ENCODE data around the gene TLCD1. TPM values are rescaled to one million over a fixed set of nuclear protein-coding genes. Genes with fewer than 3 reads are reported as not detected.

Gene TLCD1
- total and polyA plus RNA-seq, 2 experiments from 2014 or later, result 26.5 to 47.0 TPM

- Histone ChIP-seq H3K36me3 (ENCODE audit: insufficient read depth) (peaks cover 75% of the 10 kb centered on the region), H3K79me2 (replicated peaks; ENCODE audit: insufficient read depth) (peaks cover 6% of the 10 kb centered on the region), H3K27ac (ENCODE audit: low read depth) (no peak overlapping the region), H4K20me1 (replicated peaks; ENCODE audit: insufficient read depth) (peaks cover 8% of the 10 kb centered on the region), H3K4me2 (no peak overlapping the region), H3K4me1 (ENCODE audit: insufficient read depth) (no peaks in the 10 kb centered on the region), H3K4me3 (no peak overlapping the region), H3K9me2 (ENCODE audit: insufficient read depth) (no peaks in the 10 kb centered on the region), H2AFZ (no peak overlapping the region), H3F3A (replicated peaks; ENCODE audit: low read depth) (0 out of 2 replicates have a peak, but pooled peaks cover 5% of the 10 kb centered on the region), H3K27me3 (ENCODE audit: insufficient read depth) (no peaks in the 10 kb centered on the region)
- no peaks in the 10 kb centered on the region for H3K9me3 Mint-ChIP-seq
- H3K27me3 Mint-ChIP-seq (ENCODE audit: insufficient read depth, low read depth, poor library complexity), result peaks cover 3% of the 10 kb centered on the region
- DNase-seq (ENCODE audit: low spot score), result no peak
- H3K4me1 Mint-ChIP-seq, result no peaks in the 10 kb centered on the region
- peaks cover 90% of the 10 kb centered on the region for H3K36me3 Mint-ChIP-seq (ENCODE audit: low read depth)
- no peak for TF ChIP-seq CTCF (conservative IDR thresholded peaks at IDR 0.05; ENCODE audit: low read depth in 2 of 2)
- no peak for TF ChIP-seq POLR2AphosphoS5 (IDR thresholded peaks at IDR 0.05; ENCODE audit: low read depth)
- TF ChIP-seq CREB1 (CRISPR knock-in tag; IDR thresholded peaks at IDR 0.05; ENCODE audit: low read depth), result no peak
- TF ChIP-seq EZH2phosphoT487 (IDR thresholded peaks at IDR 0.05; ENCODE audit: unreplicated experiment), result no peak
- TF ChIP-seq EZH2 (IDR thresholded peaks at IDR 0.05; ENCODE audit: low read depth, unreplicated experiment), result no peak
- TF ChIP-seq, protein P1, sequence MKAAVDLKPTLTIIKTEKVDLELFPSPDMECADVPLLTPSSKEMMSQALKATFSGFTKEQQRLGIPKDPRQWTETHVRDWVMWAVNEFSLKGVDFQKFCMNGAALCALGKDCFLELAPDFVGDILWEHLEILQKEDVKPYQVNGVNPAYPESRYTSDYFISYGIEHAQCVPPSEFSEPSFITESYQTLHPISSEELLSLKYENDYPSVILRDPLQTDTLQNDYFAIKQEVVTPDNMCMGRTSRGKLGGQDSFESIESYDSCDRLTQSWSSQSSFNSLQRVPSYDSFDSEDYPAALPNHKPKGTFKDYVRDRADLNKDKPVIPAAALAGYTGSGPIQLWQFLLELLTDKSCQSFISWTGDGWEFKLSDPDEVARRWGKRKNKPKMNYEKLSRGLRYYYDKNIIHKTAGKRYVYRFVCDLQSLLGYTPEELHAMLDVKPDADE (IDR thresholded peaks at IDR 0.05), result no peak
- TF ChIP-seq JUNB (IDR thresholded peaks at IDR 0.05; ENCODE audit: unreplicated experiment), result no peak
- TF ChIP-seq, protein P2, sequence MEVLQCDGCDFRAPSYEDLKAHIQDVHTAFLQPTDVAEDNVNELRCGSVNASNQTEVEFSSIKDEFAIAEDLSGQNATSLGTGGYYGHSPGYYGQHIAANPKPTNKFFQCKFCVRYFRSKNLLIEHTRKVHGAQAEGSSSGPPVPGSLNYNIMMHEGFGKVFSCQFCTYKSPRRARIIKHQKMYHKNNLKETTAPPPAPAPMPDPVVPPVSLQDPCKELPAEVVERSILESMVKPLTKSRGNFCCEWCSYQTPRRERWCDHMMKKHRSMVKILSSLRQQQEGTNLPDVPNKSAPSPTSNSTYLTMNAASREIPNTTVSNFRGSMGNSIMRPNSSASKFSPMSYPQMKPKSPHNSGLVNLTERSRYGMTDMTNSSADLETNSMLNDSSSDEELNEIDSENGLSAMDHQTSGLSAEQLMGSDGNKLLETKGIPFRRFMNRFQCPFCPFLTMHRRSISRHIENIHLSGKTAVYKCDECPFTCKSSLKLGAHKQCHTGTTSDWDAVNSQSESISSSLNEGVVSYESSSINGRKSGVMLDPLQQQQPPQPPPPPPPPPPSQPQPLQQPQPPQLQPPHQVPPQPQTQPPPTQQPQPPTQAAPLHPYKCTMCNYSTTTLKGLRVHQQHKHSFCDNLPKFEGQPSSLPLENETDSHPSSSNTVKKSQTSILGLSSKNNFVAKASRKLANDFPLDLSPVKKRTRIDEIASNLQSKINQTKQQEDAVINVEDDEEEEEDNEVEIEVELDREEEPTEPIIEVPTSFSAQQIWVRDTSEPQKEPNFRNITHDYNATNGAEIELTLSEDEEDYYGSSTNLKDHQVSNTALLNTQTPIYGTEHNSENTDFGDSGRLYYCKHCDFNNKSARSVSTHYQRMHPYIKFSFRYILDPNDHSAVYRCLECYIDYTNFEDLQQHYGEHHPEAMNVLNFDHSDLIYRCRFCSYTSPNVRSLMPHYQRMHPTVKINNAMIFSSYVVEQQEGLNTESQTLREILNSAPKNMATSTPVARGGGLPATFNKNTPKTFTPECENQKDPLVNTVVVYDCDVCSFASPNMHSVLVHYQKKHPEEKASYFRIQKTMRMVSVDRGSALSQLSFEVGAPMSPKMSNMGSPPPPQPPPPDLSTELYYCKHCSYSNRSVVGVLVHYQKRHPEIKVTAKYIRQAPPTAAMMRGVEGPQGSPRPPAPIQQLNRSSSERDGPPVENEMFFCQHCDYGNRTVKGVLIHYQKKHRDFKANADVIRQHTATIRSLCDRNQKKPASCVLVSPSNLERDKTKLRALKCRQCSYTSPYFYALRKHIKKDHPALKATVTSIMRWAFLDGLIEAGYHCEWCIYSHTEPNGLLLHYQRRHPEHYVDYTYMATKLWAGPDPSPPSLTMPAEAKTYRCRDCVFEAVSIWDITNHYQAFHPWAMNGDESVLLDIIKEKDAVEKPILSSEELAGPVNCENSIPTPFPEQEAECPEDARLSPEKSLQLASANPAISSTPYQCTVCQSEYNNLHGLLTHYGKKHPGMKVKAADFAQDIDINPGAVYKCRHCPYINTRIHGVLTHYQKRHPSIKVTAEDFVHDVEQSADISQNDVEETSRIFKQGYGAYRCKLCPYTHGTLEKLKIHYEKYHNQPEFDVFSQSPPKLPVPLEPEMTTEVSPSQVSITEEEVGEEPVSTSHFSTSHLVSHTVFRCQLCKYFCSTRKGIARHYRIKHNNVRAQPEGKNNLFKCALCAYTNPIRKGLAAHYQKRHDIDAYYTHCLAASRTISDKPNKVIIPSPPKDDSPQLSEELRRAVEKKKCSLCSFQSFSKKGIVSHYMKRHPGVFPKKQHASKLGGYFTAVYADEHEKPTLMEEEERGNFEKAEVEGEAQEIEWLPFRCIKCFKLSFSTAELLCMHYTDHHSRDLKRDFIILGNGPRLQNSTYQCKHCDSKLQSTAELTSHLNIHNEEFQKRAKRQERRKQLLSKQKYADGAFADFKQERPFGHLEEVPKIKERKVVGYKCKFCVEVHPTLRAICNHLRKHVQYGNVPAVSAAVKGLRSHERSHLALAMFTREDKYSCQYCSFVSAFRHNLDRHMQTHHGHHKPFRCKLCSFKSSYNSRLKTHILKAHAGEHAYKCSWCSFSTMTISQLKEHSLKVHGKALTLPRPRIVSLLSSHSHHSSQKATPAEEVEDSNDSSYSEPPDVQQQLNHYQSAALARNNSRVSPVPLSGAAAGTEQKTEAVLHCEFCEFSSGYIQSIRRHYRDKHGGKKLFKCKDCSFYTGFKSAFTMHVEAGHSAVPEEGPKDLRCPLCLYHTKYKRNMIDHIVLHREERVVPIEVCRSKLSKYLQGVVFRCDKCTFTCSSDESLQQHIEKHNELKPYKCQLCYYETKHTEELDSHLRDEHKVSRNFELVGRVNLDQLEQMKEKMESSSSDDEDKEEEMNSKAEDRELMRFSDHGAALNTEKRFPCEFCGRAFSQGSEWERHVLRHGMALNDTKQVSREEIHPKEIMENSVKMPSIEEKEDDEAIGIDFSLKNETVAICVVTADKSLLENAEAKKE (CRISPR knock-in tag; IDR thresholded peaks at IDR 0.05), result no peak
- no peak for TF ChIP-seq STAT1 (IDR thresholded peaks at IDR 0.05; ENCODE audit: unreplicated experiment)
- no peak for TF ChIP-seq ZNF114 (CRISPR knock-in tag; IDR thresholded peaks at IDR 0.05)
- TF ChIP-seq NANOG (IDR thresholded peaks at IDR 0.05; ENCODE audit: borderline replicate concordance), result no peak
- no peak for TF ChIP-seq ZNF331 (CRISPR knock-in tag; IDR thresholded peaks at IDR 0.05; ENCODE audit: low read depth)
- no peak for TF ChIP-seq REST (IDR thresholded peaks at IDR 0.05; ENCODE audit: unreplicated experiment)
- no peak for ATAC-seq
- H3K4me3 Mint-ChIP-seq, result no peak overlapping the region
- no peak overlapping the region for H3K27ac Mint-ChIP-seq
These were observed 50.5 kb downstream of the TLCD1 start for GRCh38 chr17:28675490-28675889.

All from GM23338 (cell line).